ENCODE data around the gene AUNIP. TPM values are rescaled to one million over a fixed set of nuclear protein-coding genes. Genes with fewer than 3 reads are reported as not detected.

AUNIP gene
- total and polyA plus RNA-seq, 2 of the 8 experiments (the other 6 are each of a cell fraction or from before 2014, with no cell fraction given): 18.6 to 23.2 TPM

- TF ChIP-seq CBX8 (IDR thresholded peaks at IDR 0.05; ENCODE audit: borderline replicate concordance, low read depth, low read length) (no peak), TAF7 (optimal IDR thresholded peaks at IDR 0.05; ENCODE audit: borderline replicate concordance, low read depth, low read length) (no peak), CBX5 (IDR thresholded peaks at IDR 0.05; ENCODE audit: low read depth, low read length) (no peak), EZH2 (IDR thresholded peaks at IDR 0.05; ENCODE audit: low read depth, low read length, severe bottlenecking) (no peak), RNF2 (IDR thresholded peaks at IDR 0.05; ENCODE audit: borderline replicate concordance, low read depth, low read length, missing control alignments, poor library complexity, severe bottlenecking) (no peak), NANOG (IDR thresholded peaks at IDR 0.05; ENCODE audit: insufficient read depth, low read depth, low read length, poor library complexity, severe bottlenecking) (no peak), KDM5A (IDR thresholded peaks at IDR 0.05; ENCODE audit: low read length) (no peak)
Measured at GRCh38 chr1:25808481-25809244, 50.6 kb downstream of the AUNIP start (continued).

Data from H1 (cell line).